Trophoblast cell (in vitro differentiated cells and primary cell): Measurements from ENCODE around the gene CEBPE.

ENCODE experiments used
- DNase-seq, 2 donors: peaks; one replicate each; pipeline ENCODE4 v3.0.0-alpha.2; 2016
- H2AFZ ChIP-seq: 2 replicates; pipeline ENCODE4 v1.6.1; 2013; ENCODE audit warnings: low read length, moderate library complexity, mild to moderate bottlenecking; ENCODE audit not compliant: insufficient read depth, poor library complexity
- H2AK5ac ChIP-seq: 2 replicates; pipeline ENCODE4 v1.6.1; 2013; ENCODE audit warnings: mild to moderate bottlenecking, low read length
- H2BK120ac ChIP-seq: 2 replicates; pipeline ENCODE4 v1.6.1; 2013; ENCODE audit warnings: low read length, mild to moderate bottlenecking, moderate library complexity; ENCODE audit not compliant: insufficient read depth, poor library complexity
- H2BK12ac ChIP-seq: 2 replicates; pipeline ENCODE4 v1.6.1; 2013; ENCODE audit warnings: mild to moderate bottlenecking, low read length, moderate library complexity
- H2BK5ac ChIP-seq: 2 replicates; pipeline ENCODE4 v1.6.1; 2013; ENCODE audit warnings: low read length, low read depth, moderate library complexity, mild to moderate bottlenecking; ENCODE audit not compliant: poor library complexity
- H3K14ac ChIP-seq: 2 replicates; pipeline ENCODE4 v1.6.1; 2013; ENCODE audit warnings: mild to moderate bottlenecking, low read length
- H3K18ac ChIP-seq: 2 replicates; pipeline ENCODE4 v1.6.1; 2013; ENCODE audit warnings: mild to moderate bottlenecking, low read length
- H3K23ac ChIP-seq: 2 replicates; pipeline ENCODE4 v1.6.1; 2013; ENCODE audit warnings: low read length
- H3K27ac ChIP-seq: 2 replicates; pipeline ENCODE4 v1.5.1; 2013; ENCODE audit warnings: low read depth, mild to moderate bottlenecking, inconsistent platforms, low read length, moderate library complexity
- H3K27me3 ChIP-seq: 2 replicates; pipeline ENCODE4 v1.6.1; 2013; ENCODE audit warnings: inconsistent platforms, mild to moderate bottlenecking, low read length, moderate library complexity; ENCODE audit not compliant: insufficient read depth
- H3K36me3 ChIP-seq, 2 experiments: 1 replicate in 1 of 2; 2 replicates in 1 of 2; pipeline ENCODE4 v1.6.1; 2013; ENCODE audit warnings: low read length in 2 of 2, mild to moderate bottlenecking in 2 of 2, moderate library complexity in 1 of 2; ENCODE audit not compliant: insufficient read depth in 2 of 2, control insufficient read depth in 1 of 2
- H3K4ac ChIP-seq: 2 replicates; pipeline ENCODE4 v1.6.1; 2013; ENCODE audit warnings: low read depth, mild to moderate bottlenecking, low read length, moderate library complexity
- H3K4me1 ChIP-seq, 2 experiments: 1 replicate in 1 of 2; 2 replicates in 1 of 2; pipeline ENCODE4 v1.6.1; 2013; ENCODE audit warnings: low read length in 2 of 2, mild to moderate bottlenecking in 2 of 2, moderate library complexity in 1 of 2; ENCODE audit not compliant: insufficient read depth in 2 of 2, control insufficient read depth in 1 of 2
- H3K4me2 ChIP-seq: 2 replicates; pipeline ENCODE4 v1.6.1; 2013; ENCODE audit warnings: inconsistent platforms, mild to moderate bottlenecking, low read length, moderate library complexity
- H3K4me3 ChIP-seq: 2 replicates; pipeline ENCODE4 v1.5.1; 2013; ENCODE audit warnings: mild to moderate bottlenecking, low read depth, low read length, inconsistent platforms
- H3K79me1 ChIP-seq: one replicate; pipeline ENCODE4 v1.6.1; 2013; ENCODE audit warnings: low read length
- H3K79me2 ChIP-seq: 2 replicates; pipeline ENCODE4 v1.6.1; 2013; ENCODE audit warnings: low read length, mild to moderate bottlenecking; ENCODE audit not compliant: control insufficient read depth, insufficient read depth, poor library complexity
- H3K9ac ChIP-seq: 2 replicates; pipeline ENCODE4 v1.6.1; 2013; ENCODE audit warnings: mild to moderate bottlenecking, low read length
- H3K9me3 ChIP-seq: 2 replicates; pipeline ENCODE4 v1.6.1; 2013; ENCODE audit warnings: low read depth, mild to moderate bottlenecking, control low read depth, inconsistent platforms, low read length; ENCODE audit not compliant: insufficient read depth
- H4K12ac ChIP-seq: 2 replicates; pipeline ENCODE4 v1.6.1; 2013; ENCODE audit warnings: low read depth, mild to moderate bottlenecking, low read length, moderate library complexity
- H4K8ac ChIP-seq: 2 replicates; pipeline ENCODE4 v1.6.1; 2013; ENCODE audit warnings: low read depth, mild to moderate bottlenecking, low read length, moderate library complexity
- H4K91ac ChIP-seq: one replicate; pipeline ENCODE4 v1.6.1; 2013; ENCODE audit warnings: low read depth, mild to moderate bottlenecking, low read length, moderate library complexity
- WGBS: extraction: QIAGEN DNeasy Blood & Tissue Kit; methylation state at CpG from one replicate; pipeline ENCODE4 v1.1.7; 2013; ENCODE audit warnings: missing lambda C conversion rate; ENCODE audit not compliant: insufficient read length, insufficient coverage; ENCODE audit errors: extremely low coverage; 5-methylcytosine and 5-hydroxymethylcytosine counted together

Gene CEBPE

DNA sequence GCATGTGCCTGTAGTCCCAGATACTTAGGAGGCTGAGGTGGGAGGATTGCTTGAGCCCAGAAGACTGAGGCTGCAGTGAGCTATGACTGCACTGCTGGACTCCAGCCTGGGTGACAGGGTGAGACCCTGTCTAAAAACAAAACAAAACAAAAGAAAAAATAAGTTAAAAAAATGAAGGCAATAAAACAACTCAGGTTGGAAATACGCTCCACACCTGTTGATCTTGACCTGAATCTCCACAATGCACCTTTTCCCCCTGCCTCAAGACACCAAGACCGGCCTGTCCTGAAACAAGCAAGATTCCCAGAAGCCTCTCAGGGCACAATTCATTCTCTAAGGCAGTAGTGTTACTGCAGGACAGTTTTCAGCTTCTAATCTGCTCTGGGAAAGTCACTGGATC is 20.8 kb upstream of the CEBPE start:
- Histone ChIP-seq H4K12ac (no peak overlapping the region), H2BK12ac (no peak overlapping the region), H3K9me3 (no peaks in the 10 kb centered on the region), H3K36me3 (peaks cover 34 to 37% of the 10 kb centered on the region in 2 experiments), H4K91ac (no peak overlapping the region), H3K79me1 (peaks cover 2% of the 10 kb centered on the region), H3K4me2 (no peak overlapping the region), H3K79me2 (no peaks in the 10 kb centered on the region), H3K4ac (no peak overlapping the region), H4K8ac (no peak overlapping the region), H3K4me3 (no peak overlapping the region), H2BK5ac (no peak overlapping the region), H2AFZ (no peak overlapping the region), H3K27me3 (no peaks in the 10 kb centered on the region), H3K27ac (no peak overlapping the region), H2AK5ac (no peak overlapping the region), H3K23ac (no peak overlapping the region), H3K14ac (no peak overlapping the region), H3K18ac (no peak overlapping the region), H2BK120ac (no peak overlapping the region), H3K9ac (no peak overlapping the region), H3K4me1 (peaks cover 13% of the 10 kb centered on the region in 2 experiments)
- DNase-seq = no peak
- no CpG with 5 or more reads among the region's 2 CpGs for WGBS

DNA sequence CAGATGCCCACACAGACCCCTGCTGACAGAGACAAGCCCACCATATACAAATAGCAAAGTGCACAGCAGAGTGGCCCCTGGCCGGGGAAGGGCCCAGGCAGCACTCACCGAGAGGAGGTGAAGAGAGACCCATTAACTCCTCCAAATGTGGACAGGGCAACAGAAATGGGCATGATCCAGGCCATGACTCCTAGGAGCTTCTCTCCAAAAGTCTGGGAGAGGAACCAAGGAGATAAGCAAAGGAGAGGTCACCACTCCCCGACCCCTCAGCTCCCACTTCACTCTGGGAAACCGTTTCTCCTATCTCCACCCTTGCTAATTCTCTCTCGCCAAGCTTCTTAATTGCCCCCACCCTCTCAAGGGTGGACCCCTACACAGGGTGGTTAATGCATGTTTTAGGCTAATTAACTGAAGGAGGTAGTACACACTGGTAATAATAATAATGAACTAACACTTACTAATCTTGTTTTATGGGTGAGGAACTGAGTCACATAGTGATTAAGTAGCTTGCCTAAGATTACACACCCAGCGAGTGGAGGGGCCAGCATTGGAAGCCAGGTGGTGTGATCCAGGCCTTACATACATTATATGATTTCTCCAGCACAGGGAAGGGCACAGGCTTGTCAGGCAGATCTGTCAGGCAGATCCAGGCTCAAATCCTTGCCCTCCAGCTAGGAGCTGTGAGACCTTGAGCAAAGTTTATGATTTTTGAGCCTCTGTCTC is 18.9 kb upstream of the CEBPE start:
- Histone ChIP-seq H3K23ac (no peak overlapping the region), H3K9me3 (no peaks in the 10 kb centered on the region), H4K8ac (no peak overlapping the region), H3K27me3 (no peaks in the 10 kb centered on the region), H3K4me1 (peaks cover 10 to 13% of the 10 kb centered on the region in 2 experiments), H3K9ac (no peak overlapping the region), H3K4me3 (no peak overlapping the region), H2BK12ac (no peak overlapping the region), H2AK5ac (no peak overlapping the region), H2BK120ac (no peak overlapping the region), H3K4ac (no peak overlapping the region), H4K91ac (no peak overlapping the region), H3K79me2 (no peaks in the 10 kb centered on the region), H3K36me3 (peaks cover 33 to 34% of the 10 kb centered on the region in 2 experiments), H2BK5ac (no peak overlapping the region), H3K18ac (no peak overlapping the region), H4K12ac (no peak overlapping the region), H3K79me1 (peaks cover 2% of the 10 kb centered on the region), H3K4me2 (no peak overlapping the region), H2AFZ (no peak overlapping the region), H3K27ac (no peak overlapping the region), H3K14ac (no peak overlapping the region)
- no CpG with 5 or more reads among the region's 6 CpGs for WGBS
- no peak for DNase-seq

DNA sequence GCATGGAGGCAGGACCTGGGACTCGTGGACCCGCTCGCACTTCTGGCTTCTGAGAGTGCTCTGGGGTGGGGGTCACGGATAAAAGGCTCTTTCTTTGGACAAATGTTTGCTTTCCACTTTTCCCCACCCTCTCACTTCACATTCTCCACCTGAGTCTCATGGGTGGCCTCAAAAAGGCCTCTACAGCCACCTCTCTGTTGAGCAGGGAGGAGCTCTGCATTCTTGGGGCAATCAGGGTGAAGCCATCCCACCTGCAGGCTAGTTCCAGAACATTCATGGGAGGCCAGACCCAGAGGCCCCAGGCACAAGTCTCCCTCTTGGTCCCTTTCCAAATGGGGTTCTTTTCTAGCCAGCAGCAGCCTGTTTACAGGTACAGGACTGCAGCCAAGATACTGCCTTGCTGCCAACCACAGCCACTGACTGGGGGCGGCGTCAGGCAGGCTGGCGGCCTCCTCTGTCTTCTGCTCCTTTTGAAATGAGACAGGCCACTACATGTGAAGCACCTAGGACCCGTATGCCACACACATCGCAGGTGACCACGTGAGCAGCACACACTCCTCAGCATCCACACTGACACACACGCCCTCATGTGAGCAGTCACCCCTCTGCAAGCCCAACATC is 18.2 kb upstream of the CEBPE start:
- Histone ChIP-seq H4K91ac (no peak overlapping the region), H2AK5ac (no peak overlapping the region), H3K4ac (no peak overlapping the region), H3K4me2 (no peak overlapping the region), H3K23ac (no peak overlapping the region), H3K9ac (no peak overlapping the region), H4K12ac (no peak overlapping the region), H2BK12ac (no peak overlapping the region), H4K8ac (no peak overlapping the region), H3K14ac (no peak overlapping the region), H2BK120ac (no peak overlapping the region), H3K4me1 (peaks cover 7 to 8% of the 10 kb centered on the region in 2 experiments), H3K18ac (no peak overlapping the region), H2BK5ac (no peak overlapping the region), H3K9me3 (no peaks in the 10 kb centered on the region), H3K27me3 (no peaks in the 10 kb centered on the region), H2AFZ (no peak overlapping the region), H3K79me2 (no peaks in the 10 kb centered on the region), H3K36me3 (peaks cover 30 to 33% of the 10 kb centered on the region in 2 experiments), H3K27ac (no peak overlapping the region), H3K79me1 (peaks cover 2% of the 10 kb centered on the region), H3K4me3 (peak overlapping the region; percentile 30)
- DNase-seq = no peak
- no CpG with 5 or more reads among the region's 11 CpGs for WGBS

DNA sequence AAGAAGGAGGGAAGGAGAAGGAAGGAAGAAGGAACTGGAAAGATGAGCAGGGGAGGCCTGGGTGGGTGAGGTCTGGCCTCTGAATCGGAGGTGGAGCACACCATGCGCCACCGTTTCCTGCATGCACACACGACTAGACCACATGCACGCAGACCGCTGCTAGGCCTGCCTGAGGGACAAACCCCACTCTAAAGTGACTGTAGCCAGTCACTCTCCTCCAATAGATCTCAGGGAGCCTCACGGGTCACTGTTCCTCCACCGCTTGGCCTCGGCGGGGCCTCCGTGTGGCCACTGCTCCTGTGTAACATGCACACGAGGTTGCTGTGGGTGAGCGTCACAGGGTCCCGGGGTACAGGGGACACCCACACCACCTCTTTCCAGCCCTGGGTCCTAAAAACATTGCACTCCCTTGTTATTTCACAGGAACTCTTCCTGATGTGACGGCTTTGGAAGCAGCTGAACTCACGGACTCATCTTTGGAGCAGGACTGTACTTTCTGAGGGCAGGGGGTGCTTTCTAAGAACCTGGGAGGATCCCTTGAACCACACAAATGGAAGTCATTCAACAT is 17.6 kb upstream of the CEBPE start:
- Histone ChIP-seq H3K79me2 (no peaks in the 10 kb centered on the region), H4K91ac (no peak overlapping the region), H3K27me3 (no peaks in the 10 kb centered on the region), H3K4ac (no peak overlapping the region), H3K14ac (no peak overlapping the region), H3K4me3 (no peak overlapping the region), H3K9me3 (no peaks in the 10 kb centered on the region), H3K4me2 (no peak overlapping the region), H3K9ac (no peak overlapping the region), H3K4me1 (peaks cover 5 to 6% of the 10 kb centered on the region in 2 experiments), H3K23ac (no peak overlapping the region), H4K12ac (no peak overlapping the region), H2BK5ac (no peak overlapping the region), H2BK12ac (no peak overlapping the region), H2AFZ (no peak overlapping the region), H3K27ac (no peak overlapping the region), H2BK120ac (no peak overlapping the region), H3K36me3 (peaks cover 29 to 33% of the 10 kb centered on the region in 2 experiments), H2AK5ac (no peak overlapping the region), H4K8ac (no peak overlapping the region), H3K79me1 (peaks cover 2% of the 10 kb centered on the region), H3K18ac (no peak overlapping the region)
- DNase-seq = no peak
- WGBS = no CpG with 5 or more reads among the region's 16 CpGs
